ENCODE measurements around the gene FANCE. TPM values are rescaled to one million over a fixed set of nuclear protein-coding genes. Genes with fewer than 3 reads are reported as not detected.

The FANCE gene
- total RNA-seq, 2 donors from 2014 or later: 4.9 to 9.2 TPM

DNA sequence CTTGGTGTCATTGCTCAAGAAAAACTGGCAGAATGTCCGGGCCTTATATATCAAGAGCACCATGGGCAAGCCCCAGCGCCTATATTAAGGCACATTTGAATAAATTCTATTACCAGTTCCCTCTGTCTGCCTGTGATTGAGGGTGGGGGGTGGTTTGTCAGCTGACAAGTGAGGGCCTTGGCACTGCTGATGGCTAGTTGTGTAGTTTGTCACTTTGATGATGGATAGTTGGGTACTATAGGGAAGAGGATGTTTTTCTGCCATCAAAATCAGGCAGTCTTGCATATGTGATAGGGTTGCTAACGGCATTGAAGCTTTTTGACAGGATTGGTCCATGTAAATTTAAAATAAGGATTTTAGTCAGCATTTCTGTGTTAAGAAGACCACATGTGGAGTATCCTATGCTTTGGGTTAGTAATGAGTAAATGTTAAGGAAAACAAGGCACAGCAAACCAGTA lies 18.6 kb downstream of the FANCE start:
- no peak for TF ChIP-seq POLR2A (IDR thresholded peaks at IDR 0.05)
- TF ChIP-seq, protein P1, sequence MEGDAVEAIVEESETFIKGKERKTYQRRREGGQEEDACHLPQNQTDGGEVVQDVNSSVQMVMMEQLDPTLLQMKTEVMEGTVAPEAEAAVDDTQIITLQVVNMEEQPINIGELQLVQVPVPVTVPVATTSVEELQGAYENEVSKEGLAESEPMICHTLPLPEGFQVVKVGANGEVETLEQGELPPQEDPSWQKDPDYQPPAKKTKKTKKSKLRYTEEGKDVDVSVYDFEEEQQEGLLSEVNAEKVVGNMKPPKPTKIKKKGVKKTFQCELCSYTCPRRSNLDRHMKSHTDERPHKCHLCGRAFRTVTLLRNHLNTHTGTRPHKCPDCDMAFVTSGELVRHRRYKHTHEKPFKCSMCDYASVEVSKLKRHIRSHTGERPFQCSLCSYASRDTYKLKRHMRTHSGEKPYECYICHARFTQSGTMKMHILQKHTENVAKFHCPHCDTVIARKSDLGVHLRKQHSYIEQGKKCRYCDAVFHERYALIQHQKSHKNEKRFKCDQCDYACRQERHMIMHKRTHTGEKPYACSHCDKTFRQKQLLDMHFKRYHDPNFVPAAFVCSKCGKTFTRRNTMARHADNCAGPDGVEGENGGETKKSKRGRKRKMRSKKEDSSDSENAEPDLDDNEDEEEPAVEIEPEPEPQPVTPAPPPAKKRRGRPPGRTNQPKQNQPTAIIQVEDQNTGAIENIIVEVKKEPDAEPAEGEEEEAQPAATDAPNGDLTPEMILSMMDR (IDR thresholded peaks at IDR 0.05): no peak
- intact Hi-C loops (cut with DNase I): no loop called here
- ATAC-seq (no peak), DNase-seq (no peak)
- H3K4me1 ChIP-seq: peaks cover 36% of the 10 kb centered on the region
- H3K27me3 ChIP-seq: no peaks in the 10 kb centered on the region
- no peaks in the 10 kb centered on the region for H3K9me3 ChIP-seq
- H3K4me3 ChIP-seq: no peak overlapping the region
- 63 to 71% methylated on average over 3 of the region's 3 CpGs for WGBS, 2 donors
- peaks cover 0 to 4% of the 10 kb centered on the region in 2 donors for H3K36me3 ChIP-seq (replicated peaks in 1 of 2; ENCODE audit: insufficient read depth in 1 of 2, low read depth in 2 of 2)
- peak overlapping the region in 1 of 4 donors; percentile 92 for H3K27ac ChIP-seq

DNA sequence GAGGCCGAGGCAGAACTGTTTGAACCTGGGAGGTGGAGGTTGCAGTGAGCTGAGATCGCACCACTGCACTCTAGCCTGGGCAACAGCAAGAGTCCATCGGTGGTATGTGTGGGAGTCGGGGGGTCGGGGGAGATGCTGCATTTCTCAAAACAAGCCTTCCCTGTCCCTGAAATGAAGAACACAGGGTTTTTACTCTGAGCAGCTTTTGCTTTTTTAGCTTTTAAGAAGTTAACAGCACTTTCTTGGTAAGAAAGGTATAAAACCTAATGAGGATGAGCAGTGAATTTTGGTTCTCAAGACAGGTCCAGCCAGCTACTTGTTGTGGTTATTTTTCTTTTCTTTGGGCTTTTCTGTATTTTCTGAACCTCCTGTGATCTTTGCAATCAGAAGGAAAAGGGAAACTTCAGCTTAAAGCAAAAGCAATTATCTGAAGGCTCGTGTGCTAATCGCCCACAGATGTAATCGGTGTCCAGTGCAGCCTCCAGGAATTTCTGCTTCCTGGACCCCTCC lies 19.8 kb downstream of the FANCE start:
- Histone ChIP-seq H3K4me3 (no peak overlapping the region), H3K4me1 (peaks cover 36% of the 10 kb centered on the region), H3K9me3 (no peaks in the 10 kb centered on the region), H3K27ac (no peak overlapping the region), H3K36me3 (replicated peaks in 1 of 2; ENCODE audit: insufficient read depth in 1 of 2, low read depth in 2 of 2) (peaks cover 0 to 4% of the 10 kb centered on the region in 2 donors), H3K27me3 (no peaks in the 10 kb centered on the region)
- TF ChIP-seq, protein P1 (IDR thresholded peaks at IDR 0.05): no peak
- TF ChIP-seq POLR2A (IDR thresholded peaks at IDR 0.05): no peak
- intact Hi-C loops (cut with DNase I): no loop called here
- DNase-seq: no peak
- 64 to 68% methylated on average over 6 to 8 of the region's 8 CpGs for WGBS, 2 donors
- no peak for ATAC-seq

DNA sequence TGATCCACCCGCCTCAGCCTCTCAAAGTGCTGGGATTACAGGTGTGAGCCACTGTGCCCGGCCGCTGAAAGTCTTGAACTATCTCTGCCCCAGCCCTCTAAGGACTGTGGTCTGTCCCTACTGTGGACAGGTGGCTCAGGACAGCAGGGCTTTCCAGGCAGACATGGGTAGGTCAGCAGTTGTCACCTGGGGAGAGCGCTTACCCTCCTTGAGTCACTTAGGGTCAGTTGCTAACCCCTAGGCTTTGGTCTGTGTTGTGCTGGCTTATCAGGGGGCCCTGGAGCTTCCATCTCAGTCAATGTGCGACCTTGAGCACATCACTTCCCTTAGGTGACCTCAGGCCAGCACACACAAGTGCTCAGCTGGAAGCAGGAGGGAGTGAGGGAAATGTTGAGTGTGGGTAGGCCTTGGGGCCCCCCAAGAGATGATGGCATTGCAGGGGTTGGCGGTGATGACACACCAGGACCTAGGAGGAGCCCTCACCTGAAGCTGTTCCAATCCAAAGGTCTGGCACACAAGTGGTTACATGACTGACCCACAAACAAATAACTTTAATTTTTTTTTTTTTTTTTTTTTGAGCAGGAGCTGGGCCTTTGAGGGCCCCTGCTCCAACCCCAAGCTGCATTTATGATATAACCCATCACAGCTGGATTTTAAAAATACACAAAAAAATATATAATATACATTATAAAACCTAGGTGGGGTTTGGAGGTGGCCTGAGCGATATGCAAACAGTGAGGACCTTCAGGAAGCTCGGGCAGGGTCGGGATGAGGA lies 21.1 kb downstream of the FANCE start:
- Histone ChIP-seq H3K27ac (peak overlapping the region in 1 of 4 donors; percentile 15), H3K27me3 (no peaks in the 10 kb centered on the region), H3K4me1 (peaks cover 29% of the 10 kb centered on the region), H3K4me3 (no peak overlapping the region), H3K36me3 (replicated peaks in 1 of 2; ENCODE audit: insufficient read depth in 1 of 2, low read depth in 2 of 2) (peaks cover 0 to 4% of the 10 kb centered on the region in 2 donors), H3K9me3 (no peaks in the 10 kb centered on the region)
- intact Hi-C loops (cut with DNase I): no loop called here
- DNase-seq: no peak
- no peak for TF ChIP-seq POLR2A (IDR thresholded peaks at IDR 0.05)
- TF ChIP-seq, protein P1 (IDR thresholded peaks at IDR 0.05): no peak
- no peak for ATAC-seq
- WGBS, 2 donors: 79 to 81% methylated on average over 5 to 9 of the region's 9 CpGs

DNA sequence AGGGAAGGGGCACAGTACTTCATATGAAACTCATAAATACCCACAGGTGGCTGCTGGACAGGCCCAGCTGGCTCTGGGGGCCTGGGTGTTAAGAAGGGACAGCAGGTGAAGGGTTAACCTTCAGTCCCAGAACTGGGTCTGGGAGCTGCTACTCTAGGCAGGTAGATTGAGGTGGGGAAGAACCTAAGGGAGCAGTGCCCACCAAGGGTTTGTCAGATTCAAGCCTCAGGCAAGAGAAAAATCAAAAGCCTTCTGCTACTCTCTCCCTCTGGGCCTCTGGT lies 21.7 kb downstream of the FANCE start:
- no peak for DNase-seq
- no peak for TF ChIP-seq POLR2A (IDR thresholded peaks at IDR 0.05)
- TF ChIP-seq, protein P1 (IDR thresholded peaks at IDR 0.05): no peak
- intact Hi-C loops (cut with DNase I): no loop called here
- Histone ChIP-seq H3K4me3 (no peak overlapping the region), H3K9me3 (no peaks in the 10 kb centered on the region), H3K27ac (no peak overlapping the region), H3K36me3 (replicated peaks in 1 of 2; ENCODE audit: insufficient read depth in 1 of 2, low read depth in 2 of 2) (peaks cover 0 to 4% of the 10 kb centered on the region in 2 donors), H3K4me1 (peaks cover 29% of the 10 kb centered on the region), H3K27me3 (no peaks in the 10 kb centered on the region)
- no peak for ATAC-seq

Data from body of pancreas (tissue), 4 donors.